Heart left ventricle (tissue), 16 donors: ENCODE results near the gene TSC1. TPM values are rescaled to one million over a fixed set of nuclear protein-coding genes. Genes with fewer than 3 reads are reported as not detected.

Experiments used
- ATAC-seq, 4 donors: fragments of 200-7000 bp; cut with Tn5 transposase; one replicate each; pipeline ENCODE4 v1.9.1; 2020 to 2022; ENCODE audit warnings: moderate library complexity in 4 of 4, mild to moderate bottlenecking in 3 of 4, moderate number of reproducible peaks in 1 of 4
- DNase-seq, 5 donors: peaks; one replicate each; pipeline ENCODE4 v3.0.0-alpha.2; 2020
- H3K27ac ChIP-seq, 12 donors: fragments of 200-600 bp; sonication (generic) in 4 of 12; one replicate each; pipeline versions ENCODE4 v1.5.0 to v1.8.0; 2016 to 2022; ENCODE audit warnings: mild to moderate bottlenecking in 2 of 12
- H3K27me3 ChIP-seq, 9 donors: fragments of 200-600 bp; sonication (generic) in 2 of 9; one replicate each; pipeline versions ENCODE4 v1.5.1 to v1.8.0; 2016 to 2022; ENCODE audit warnings: mild to moderate bottlenecking in 3 of 9
- H3K36me3 ChIP-seq, 9 donors: fragments of 200-600 bp; sonication (generic) in 2 of 9; one replicate each; pipeline versions ENCODE4 v1.5.0 to v1.8.0; 2018 to 2022; ENCODE audit warnings: mild to moderate bottlenecking in 2 of 9
- H3K4me1 ChIP-seq, 12 donors: fragments of 200-600 bp; sonication (generic) in 4 of 12; one replicate each; pipeline versions ENCODE4 v1.5.0 to v1.8.0; 2016 to 2022; ENCODE audit warnings: mild to moderate bottlenecking in 3 of 12
- H3K4me3 ChIP-seq, 12 donors: fragments of 200-600 bp; sonication (generic) in 4 of 12; one replicate each; pipeline versions ENCODE4 v1.5.0 to v1.8.0; 2017 to 2022; ENCODE audit warnings: mild to moderate bottlenecking in 9 of 12, moderate library complexity in 4 of 12
- H3K9me3 ChIP-seq, 12 donors: fragments of 200-600 bp; sonication (generic) in 4 of 12; one replicate each; pipeline versions ENCODE4 v1.5.0 to v1.8.0; 2016 to 2022; ENCODE audit warnings: mild to moderate bottlenecking in 1 of 12
- CTCF ChIP-seq, 12 donors: fragments of 200-600 bp; sonication (generic) in 4 of 12; IDR thresholded peaks; one replicate each; pipeline versions ENCODE4 v1.5.0 to v1.8.0; 2018 to 2022; ENCODE audit warnings: antibody characterized with exemption in 12 of 12, mild to moderate bottlenecking in 5 of 12
- POLR2A ChIP-seq, 2 donors: fragments of 450-650 bp; IDR thresholded peaks; one replicate each; pipeline ENCODE4 v1.6.1; 2017; ENCODE audit warnings: antibody characterized with exemption in 2 of 2, mild to moderate bottlenecking in 2 of 2, moderate library complexity in 2 of 2
- WGBS, 4 donors: extraction: QIAGEN DNeasy Blood & Tissue Kit in 2 of 4; methylation state at CpG; one replicate each; pipeline versions ENCODE4 v1.1.5 to v1.1.7; 2013 to 2018; 5-methylcytosine and 5-hydroxymethylcytosine counted together
- intact Hi-C, 10 donors: fragments of 100-400 bp; cut with DNase I; formaldehyde crosslinking; loops; one replicate each; pipeline versions ENCODE4 v1.11.1 to v1.14.2; 2022
- polyA plus RNA-seq, 2 donors: library from polyadenylated mRNA; stranded (reverse); fragments of 200-250 nt; gene quantifications; one replicate each; pipeline ENCODE4 v1.2.3, GENCODE V29; 2013
- total RNA-seq, 9 donors: library from RNA; depleted of rRNA in 2 of 9; stranded (reverse); fragments of >200 nt in 2 of 9; fragmentation: NEBNext Ultra II Directional in 3 of 9; extraction: Animal tissue kit (Norgen Biotek cat#: 25700) in 3 of 9; gene quantifications; one replicate each; pipeline versions ENCODE4 v1.1.0 to v1.2.4, GENCODE V29; 2016 to 2023
- donor health status: ischemic (EF 13 %, LVEDD 7.1; RV severe dilation, severe dysfunction).
- donor health status: healthy with polysubstance abuse.
- donor health status: DM: no; HTN: yes; CAD: no.
- donor health status: DM: no; HTN: no; CAD: no.
- donor health status: ischemic (EF 25% LVEDD 6.9; RV normal size, moderate dysfunction).
- donor health status: ischemic (EF 25% LVEDD 5.7; RV mildly dilated, moderate dysfunction).
- donor health status: healthy.
- donor health status: DM: yes; HTN: yes; CAD: no.
- donor health status: ischemic (EF 35%, LVEDD 5.7; RV mildly dilated, moderate dysfunction).
- donor health status: nonischemic (EF 11% LVEDD 7.7; RV severe dilation, severe dysfunction).
- donor health status: DM: yes; HTN: yes; CAD: no.
- donor health status: PGD.
- donor health status: ischemic (EF 29% LVEDD 5.4; RV normal size, mild dysfunction).
- donor health status: nonischemic (EF 23%, LVEDD 6.1; RV moderate dilation, normal function).

TSC1 gene
- total and polyA plus RNA-seq, 11 donors, result 16.2 to 87.6 (median 52.9) TPM

GRCh38 chr9:132946211-132946610 lies 1.8 kb upstream of the TSC1 start:
- ATAC-seq, result no peak

GRCh38 chr9:132945186-132946130 lies 1.0 kb upstream of the TSC1 start:
- H3K36me3 ChIP-seq, result no peaks in the 10 kb centered on the region
- H3K4me1 ChIP-seq, result peaks cover 0 to 49% (median 35%) of the 10 kb centered on the region in 12 donors
- H3K4me3 ChIP-seq, result peak overlapping the region; percentile 94 to 100 (median 96)
- intact Hi-C loops, result no loop called here
- ATAC-seq, result no peak
- TF ChIP-seq POLR2A (IDR thresholded peaks at IDR 0.05) (no peak), CTCF (IDR thresholded peaks at IDR 0.05) (no peak)
- H3K27ac ChIP-seq, result peak overlapping the region; percentile 95 to 100 (median 97)
- DNase-seq, result no peak
- 68 to 74% (median 70%) methylated on average over 22 to 23 of the region's 23 CpGs for WGBS, 4 donors
- H3K9me3 ChIP-seq, result no peaks in the 10 kb centered on the region
- no peaks in the 10 kb centered on the region for H3K27me3 ChIP-seq

More at GRCh38 chr9:132946211-132946610, 1.8 kb upstream of the TSC1 start:
- Histone ChIP-seq H3K4me1 (peaks cover 0 to 42% (median 28%) of the 10 kb centered on the region in 12 donors), H3K27me3 (no peaks in the 10 kb centered on the region), H3K9me3 (no peaks in the 10 kb centered on the region), H3K4me3 (no peak overlapping the region), H3K27ac (peak overlapping the region in 1 of 12 donors; percentile 27), H3K36me3 (no peaks in the 10 kb centered on the region)
- no peak for DNase-seq
- no peak for TF ChIP-seq CTCF (IDR thresholded peaks at IDR 0.05)
- no peak for TF ChIP-seq POLR2A (IDR thresholded peaks at IDR 0.05)
- intact Hi-C loops, result no loop called here
- 31 to 45% (median 36%) methylated on average over 3 of the region's 3 CpGs for WGBS, 4 donors

GRCh38 chr9:132943651-132944293 lies 644 bp downstream of the TSC1 start:
- Histone ChIP-seq H3K9me3 (no peaks in the 10 kb centered on the region), H3K4me3 (peak overlapping the region; percentile 94 to 100 (median 96)), H3K27ac (peak overlapping the region; percentile 95 to 100 (median 97)), H3K4me1 (peaks cover 0 to 56% (median 41%) of the 10 kb centered on the region in 12 donors), H3K36me3 (no peaks in the 10 kb centered on the region), H3K27me3 (no peaks in the 10 kb centered on the region)
- TF ChIP-seq POLR2A (IDR thresholded peaks at IDR 0.05), result no peak
- TF ChIP-seq CTCF (IDR thresholded peaks at IDR 0.05), result no peak
- ATAC-seq (peak in 2 of 4 donors; percentile 1 to 3), DNase-seq (no peak)
- intact Hi-C loops, result no loop called here
- 1% methylated on average over 25 of the region's 25 CpGs for WGBS, 4 donors
